GM21423 (cell line): Measurements from ENCODE around the gene HUWE1.

Source experiments
- ATAC-seq: cut with Tn5 transposase; IDR thresholded peaks from one replicate; pipeline ENCODE4 v1.9.1; 2021; ENCODE audit warnings: mild to moderate bottlenecking, moderate library complexity; ENCODE audit not compliant: unreplicated experiment

The HUWE1 gene

DNA sequence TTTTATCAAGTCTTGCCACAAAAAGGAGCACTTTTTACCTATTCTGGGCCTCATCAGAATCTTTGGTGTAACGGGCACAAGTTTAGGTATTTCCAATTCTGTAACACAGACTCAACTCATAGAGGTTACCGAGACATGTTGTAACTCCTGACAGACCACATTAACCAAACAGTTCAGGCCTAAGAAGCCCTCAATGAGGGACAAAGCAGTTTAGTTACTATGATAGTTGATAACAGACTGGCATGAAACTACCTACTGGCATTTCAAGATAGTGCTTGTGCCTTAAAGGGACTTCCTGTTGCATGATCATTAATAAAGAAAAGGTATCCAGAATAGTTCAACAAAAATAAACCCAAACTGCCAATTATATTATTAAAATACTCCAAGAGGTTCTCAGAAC is 64.1 kb downstream of the HUWE1 start:
- ATAC-seq = no peak

GRCh38 chrX:53621418-53621986 is 65.0 kb downstream of the HUWE1 start:
- no peak for ATAC-seq

DNA sequence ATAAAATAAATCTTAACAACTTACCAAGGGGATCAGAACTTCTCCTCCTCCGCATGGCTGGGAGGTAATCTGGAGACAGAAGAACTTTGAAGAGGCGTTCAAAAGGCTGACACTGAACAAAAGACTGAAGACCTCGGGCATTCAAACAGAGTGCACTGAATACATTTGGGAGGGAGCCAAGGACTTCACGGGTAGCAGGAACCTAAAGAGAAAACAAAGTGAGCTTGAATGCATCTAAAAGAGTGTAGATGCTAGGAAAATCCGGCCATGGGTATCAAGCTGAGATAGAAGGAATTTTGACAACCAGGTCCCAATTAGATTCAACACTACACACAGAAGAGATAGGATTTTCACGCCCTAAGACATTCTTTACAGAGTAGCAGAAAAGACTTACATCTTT is 69.6 kb downstream of the HUWE1 start:
- ATAC-seq = no peak

- ATAC-seq = no peak
Measured at GRCh38 chrX:53606456-53606855, 80.1 kb downstream of the HUWE1 start.

DNA sequence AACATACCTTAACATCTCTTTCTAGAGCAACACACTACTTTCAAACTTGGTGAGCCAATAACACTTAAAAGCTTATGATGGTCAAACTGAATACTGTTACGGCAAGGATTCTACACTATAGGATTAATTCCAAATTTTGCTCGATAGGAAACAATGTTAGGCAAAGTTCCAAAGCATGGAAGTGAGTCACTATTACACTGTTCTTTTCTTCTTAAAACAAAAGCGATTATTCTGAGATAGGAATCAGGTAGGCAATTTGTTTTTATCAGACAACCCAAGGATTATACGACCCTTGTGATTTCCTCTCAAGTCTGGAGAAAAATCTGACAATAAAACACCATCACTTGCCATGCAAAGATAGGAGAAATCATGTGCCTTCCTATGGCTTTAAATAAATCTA is 81.5 kb downstream of the HUWE1 start:
- no peak for ATAC-seq

DNA sequence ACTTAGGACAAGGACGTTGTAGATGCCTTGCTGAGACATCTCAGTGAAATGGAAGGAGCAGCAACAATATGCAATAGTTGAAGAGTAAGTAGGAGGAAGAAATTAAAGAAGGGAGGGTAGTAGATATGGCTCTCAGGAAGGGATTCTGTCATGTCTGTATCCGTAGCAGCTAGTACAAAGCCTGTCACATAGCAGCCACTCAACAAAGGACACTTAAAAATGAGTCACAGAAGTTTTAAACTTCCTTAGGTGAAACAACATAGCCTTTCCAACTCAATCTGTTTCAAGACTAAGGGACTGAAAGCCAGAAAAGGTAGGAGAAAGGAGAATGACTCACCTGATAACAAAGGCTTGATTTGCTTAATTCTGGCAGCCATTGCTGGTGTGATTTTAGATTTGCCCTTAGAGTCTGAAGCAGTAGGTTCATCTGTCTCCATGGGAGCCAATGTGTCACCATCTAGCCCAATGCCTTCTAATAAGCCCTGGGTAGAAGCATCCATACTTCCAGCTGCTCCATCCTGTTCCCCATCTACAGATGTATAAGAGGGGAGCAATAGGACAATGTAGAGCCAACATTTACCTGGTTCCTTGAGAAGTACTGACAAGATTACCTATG is 86.6 kb downstream of the HUWE1 start:
- no peak for ATAC-seq

DNA sequence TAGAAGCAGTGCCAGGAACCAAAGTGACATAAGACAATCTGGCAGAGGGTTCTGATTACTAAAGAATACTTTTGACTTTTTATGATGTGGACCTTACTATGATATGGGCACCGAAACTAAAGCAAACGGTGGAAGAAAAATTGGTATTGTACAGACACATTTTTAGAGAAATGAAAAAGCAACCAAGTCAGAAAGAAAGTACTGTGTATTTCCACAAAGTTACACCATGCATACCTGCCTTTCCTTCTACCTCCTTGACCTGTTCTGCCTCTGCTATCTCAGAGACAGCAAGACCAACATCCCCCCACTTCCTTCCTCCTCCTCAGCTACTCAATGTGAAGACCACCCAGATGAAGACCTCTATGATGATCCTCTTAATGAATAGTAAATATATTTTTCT is 88.3 kb downstream of the HUWE1 start:
- ATAC-seq = no peak

DNA sequence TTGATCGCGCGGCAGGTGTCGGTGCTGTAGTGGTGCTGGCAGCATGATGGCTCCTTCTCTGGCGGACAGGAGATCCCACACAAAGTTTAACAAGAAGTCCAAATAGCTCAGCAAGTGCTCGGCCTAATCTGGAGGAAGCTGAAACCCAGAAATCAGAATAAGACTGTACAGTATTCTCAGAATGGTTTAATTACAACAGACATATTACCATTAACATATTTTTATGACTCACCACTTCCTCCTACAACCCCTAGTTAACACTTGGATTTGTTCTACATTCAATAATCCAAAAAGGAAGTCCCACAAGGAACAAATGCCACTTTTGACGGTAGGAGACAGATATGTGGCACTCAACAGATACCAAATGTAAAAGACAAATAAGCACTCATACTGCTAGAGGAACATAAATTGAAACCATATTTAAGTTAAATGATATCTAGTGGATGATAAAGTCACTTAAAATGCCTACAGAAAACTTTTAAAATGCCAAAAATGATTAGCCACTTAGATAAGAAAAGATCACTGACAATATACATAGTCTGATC is 91.2 kb downstream of the HUWE1 start:
- ATAC-seq = no peak

GRCh38 chrX:53594354-53594753 is 92.2 kb downstream of the HUWE1 start:
- no peak for ATAC-seq

DNA sequence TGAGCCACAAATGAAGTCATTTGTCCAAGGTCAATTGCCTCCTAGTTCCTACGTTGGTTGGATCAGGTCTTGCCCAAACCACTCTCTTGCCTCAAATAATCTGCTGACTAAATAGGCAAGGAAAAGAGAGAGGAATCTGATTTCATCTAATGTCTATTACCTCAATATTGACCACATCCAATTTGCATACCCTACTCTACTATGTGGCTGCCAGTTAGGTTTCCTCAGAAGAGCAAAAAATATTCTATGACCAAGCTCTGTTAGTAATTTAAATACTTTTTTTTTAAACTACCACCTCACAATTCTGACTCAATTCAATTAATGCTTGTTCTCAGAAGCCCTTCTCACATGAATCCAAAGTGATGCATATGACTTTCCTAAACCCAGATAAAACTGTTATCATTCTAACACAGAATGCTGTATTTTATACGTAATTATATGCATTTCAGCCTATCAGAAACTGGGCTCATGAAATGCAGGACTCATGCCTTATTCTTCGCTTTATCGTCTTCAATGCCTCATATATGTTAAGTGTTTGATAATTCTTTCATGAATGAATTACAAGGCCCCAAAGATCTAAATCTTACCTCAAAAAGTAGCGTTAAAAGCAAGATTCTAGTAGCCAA is 98.6 kb downstream of the HUWE1 start:
- ATAC-seq = no peak

DNA sequence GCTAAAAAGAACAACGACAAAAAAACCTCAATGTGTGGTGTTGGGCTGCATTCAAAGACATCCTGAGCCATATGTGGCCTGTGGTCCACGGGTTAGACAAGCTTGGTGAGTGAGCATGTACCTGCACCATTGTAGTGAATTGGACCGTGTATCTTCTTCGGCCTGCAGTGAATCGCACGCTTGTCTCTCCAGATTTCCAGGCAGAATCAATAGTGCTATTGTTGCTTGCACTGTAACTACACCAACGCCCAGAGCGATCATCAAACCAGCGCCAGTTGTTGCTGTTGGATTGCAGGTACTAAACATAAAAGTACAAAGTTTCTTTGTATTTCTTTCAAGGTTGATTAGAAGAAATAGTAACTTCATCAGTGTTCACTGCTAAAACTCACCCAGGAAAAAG is 101.6 kb downstream of the HUWE1 start:
- ATAC-seq = no peak

DNA sequence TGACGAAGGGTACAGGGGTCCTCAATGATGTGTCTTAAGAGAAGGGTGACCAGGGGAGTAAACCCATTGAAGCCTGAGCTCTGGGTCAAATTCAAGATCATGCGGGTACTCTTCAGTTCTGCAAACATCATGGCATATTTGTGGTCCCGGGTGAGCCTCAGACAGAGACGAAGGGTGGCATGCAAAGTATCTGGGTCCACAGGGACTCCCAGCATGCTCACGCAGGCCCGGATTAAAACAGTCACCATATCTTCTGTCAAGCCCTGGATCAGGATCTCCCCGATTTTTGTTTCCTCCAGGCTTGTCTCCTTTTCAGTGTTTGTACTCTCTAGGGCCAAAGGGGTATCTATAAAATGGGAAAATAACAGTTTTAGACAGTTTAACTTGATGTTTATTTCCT is 102.9 kb downstream of the HUWE1 start:
- ATAC-seq = no peak

- no peak for ATAC-seq
Measured at GRCh38 chrX:53580742-53581504, 105.6 kb downstream of the HUWE1 start.

DNA sequence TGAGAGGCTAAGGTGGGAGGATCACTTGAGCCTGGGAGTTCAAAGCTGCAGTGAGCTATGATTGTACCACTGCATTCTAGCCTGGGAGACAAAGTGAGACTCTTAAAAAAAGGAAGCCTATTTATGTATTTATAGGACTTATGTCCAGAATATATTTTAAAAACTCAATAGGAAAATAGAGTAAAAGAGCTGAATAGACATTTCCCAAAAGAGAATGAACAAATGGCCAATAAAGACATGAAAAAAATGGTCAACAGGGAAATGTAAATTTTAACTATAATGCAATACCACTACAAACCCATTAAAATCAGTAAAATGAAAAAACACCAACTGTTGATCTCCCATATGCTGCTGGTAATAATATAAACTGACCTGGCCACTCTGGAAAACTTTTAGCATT is 115.0 kb downstream of the HUWE1 start:
- no peak for ATAC-seq

DNA sequence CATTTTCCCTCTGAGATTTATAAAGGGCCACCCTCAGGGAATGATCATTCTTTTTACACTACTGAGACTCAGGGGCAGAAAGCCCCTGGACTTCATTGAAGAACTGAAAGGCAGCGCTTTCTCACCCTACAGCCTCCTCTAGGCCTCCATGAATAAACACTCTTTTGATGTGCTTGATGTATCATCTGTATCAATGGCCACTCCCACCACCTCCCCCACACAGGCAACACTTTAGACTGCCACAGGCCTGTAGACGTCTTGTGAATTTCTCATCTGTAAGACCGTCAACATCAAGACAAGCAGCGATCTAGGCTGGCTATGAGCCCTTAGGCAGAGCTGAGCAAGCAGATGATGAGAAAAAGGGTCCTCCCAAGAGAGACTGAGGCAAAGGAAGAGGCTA is 123.2 kb downstream of the HUWE1 start:
- no peak for ATAC-seq

DNA sequence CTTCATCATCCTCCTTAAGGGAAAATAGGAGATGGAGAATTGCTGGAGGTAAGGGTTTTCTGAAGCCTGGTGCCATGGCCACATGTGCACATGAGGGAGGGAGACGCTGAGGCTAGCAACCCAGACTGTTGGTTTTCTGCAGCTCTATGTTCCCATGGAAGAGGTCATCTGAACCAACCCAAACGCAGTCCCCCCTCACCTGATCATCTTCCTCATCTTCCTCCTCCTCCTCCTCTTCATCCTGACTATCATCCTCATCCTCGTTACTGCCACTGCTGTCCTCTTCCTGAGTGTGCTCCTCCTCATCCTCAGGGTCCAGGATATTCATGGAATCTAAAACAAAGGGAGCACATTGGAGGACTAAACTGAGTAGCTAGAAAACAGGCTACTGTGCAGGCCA is 124.6 kb downstream of the HUWE1 start:
- no peak for ATAC-seq

GRCh38 chrX:53558646-53559045 is 127.9 kb downstream of the HUWE1 start:
- ATAC-seq = no peak

DNA sequence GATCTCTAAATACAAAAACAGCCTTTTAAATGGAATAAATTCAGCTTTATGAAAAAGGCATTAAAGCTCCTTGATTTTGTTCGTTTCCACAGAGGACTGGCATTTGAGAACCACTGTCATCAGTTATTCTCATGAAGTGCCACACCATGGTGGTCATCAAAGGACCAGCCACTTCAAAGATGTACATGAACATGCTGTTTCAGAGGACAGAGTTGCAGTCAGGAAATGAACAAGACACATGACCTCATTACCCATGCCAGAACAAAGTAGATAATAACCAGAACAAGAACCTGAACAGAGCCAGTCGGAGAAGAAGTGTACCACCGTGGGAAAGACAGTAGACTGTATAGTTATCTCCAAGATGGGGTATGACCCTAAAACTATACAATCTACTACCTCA is 129.7 kb downstream of the HUWE1 start:
- no peak for ATAC-seq

DNA sequence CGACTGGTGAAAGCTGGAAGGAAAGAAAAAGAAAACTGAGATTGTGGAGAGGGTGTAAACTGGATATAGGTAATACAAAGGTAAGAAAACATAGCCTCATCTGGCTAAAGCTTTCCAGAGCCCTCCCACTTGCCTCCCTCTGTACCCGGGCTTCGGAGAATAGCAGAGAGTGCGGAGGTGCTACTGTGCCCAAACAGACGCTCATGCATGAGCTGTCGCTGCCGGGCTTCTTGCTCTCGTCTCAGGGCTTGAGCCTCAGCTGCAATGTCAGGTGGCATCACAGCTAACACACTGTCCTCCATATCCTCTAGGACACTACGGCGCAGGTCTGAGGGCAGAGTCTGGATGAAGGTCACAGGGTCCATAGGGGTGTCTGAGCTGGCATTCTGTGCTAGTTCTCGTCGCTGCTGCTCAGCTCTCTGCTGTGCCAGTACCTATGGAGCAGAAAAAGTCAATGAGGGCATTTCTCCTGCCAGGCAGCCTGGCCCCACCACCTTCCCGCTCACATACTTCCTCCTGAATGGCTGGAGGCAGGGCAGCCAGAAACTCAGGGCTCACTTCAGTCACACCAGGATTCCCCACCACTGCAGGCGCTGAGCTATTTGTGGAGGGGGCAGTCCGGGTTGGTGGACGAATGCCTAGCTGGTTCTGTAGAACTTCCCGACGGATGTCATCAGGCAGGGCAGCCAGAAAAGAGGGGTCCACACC is 135.6 kb downstream of the HUWE1 start:
- ATAC-seq = no peak

GRCh38 chrX:53547668-53548067 is 138.9 kb downstream of the HUWE1 start:
- no peak for ATAC-seq

DNA sequence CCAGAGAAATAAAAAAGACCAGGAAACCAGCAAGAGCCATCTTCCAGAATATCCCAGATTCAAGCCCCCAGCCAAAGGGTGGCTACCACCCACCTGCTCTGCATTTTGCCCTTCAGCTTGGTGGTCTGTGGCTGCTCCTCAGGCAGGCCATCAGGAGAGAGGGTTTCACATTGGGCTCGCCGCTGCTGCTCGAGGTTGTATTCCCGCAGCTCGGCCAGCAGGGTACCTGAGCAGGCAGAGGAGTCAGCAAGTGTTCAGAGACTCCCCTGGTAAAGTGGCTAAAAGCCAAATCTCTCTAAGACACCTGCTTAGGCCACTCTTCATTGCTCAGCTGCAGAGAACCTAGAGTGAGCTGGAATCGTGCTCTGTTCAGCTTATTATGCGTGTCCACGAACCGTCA is 141.6 kb downstream of the HUWE1 start:
- no peak for ATAC-seq
